A549 (cell line): ENCODE measurements around the gene CR1L. TPM values are rescaled to one million over a fixed set of nuclear protein-coding genes. Genes with fewer than 3 reads are reported as not detected.

Experiments used
- ATAC-seq, 2 experiments: fragments of 200-7000 bp in 1 of 2; fragments of >200 bp in 1 of 2; cut with Nextera tagmentation in 1 of 2; cut with Tn5 transposase in 1 of 2; 3 replicates each; pipeline versions ENCODE4 v1.8.0 to v1.9.1; 2018 to 2020; ENCODE audit warnings: mild to moderate bottlenecking in 1 of 2, moderate library complexity in 1 of 2
- CTCF ChIA-PET: fragments of 300-600 bp; sonication (Branson Sonifier 250); formaldehyde crosslinking; extraction: SDS; loops from one replicate; lab custom pipeline; 2021; ENCODE audit warnings: antibody characterized with exemption, inconsistent platforms; lab: Yijun Ruan, JAX
- POLR2A ChIA-PET: fragments of 350-600 bp; formaldehyde crosslinking; extraction: SDS; loops from one replicate; lab custom pipeline; 2021; ENCODE audit warnings: antibody characterized with exemption, inconsistent platforms; lab: Yijun Ruan, JAX
- DNase-seq, 2 experiments: peaks; one replicate each; pipeline versions ENCODE4 v3.0.0 to v3.0.0-alpha.2; 2011 to 2016; ENCODE audit warnings: low read depth in 1 of 2, low spot score in 1 of 2
- FAIRE-seq: peaks from 2 replicates; lab custom pipeline; 2011; peaks lifted over from hg19 to GRCh38; lab: Jason Lieb, UNC
- H3K27ac ChIP-seq, 2 experiments: fragments of >200 bp; sonication (Bioruptor Twin); formaldehyde crosslinking; 3 replicates each; pipeline ENCODE4 v1.5.1; 2016 to 2017
- H3K4me1 ChIP-seq: fragments of >200 bp; sonication (Bioruptor Twin); formaldehyde crosslinking; 3 replicates; pipeline ENCODE4 v1.6.1; 2016
- H3K4me2 ChIP-seq: fragments of >200 bp; sonication (Bioruptor Twin); formaldehyde crosslinking; 3 replicates; pipeline ENCODE4 v1.6.1; 2016
- H3K4me3 ChIP-seq: fragments of >200 bp; sonication (Bioruptor Twin); formaldehyde crosslinking; 3 replicates; pipeline ENCODE4 v1.5.1; 2016
- H3K9me3 ChIP-seq: fragments of >200 bp; sonication (Bioruptor Twin); formaldehyde crosslinking; 3 replicates; pipeline ENCODE4 v1.6.1; 2016
- BHLHE40 ChIP-seq: IDR thresholded peaks from 2 replicates; pipeline ENCODE4 v1.6.1; 2012; ENCODE audit warnings: low read depth, low read length, inconsistent platforms
- CHD4 ChIP-seq: fragments of 200-600 bp; sonication (generic); IDR thresholded peaks from 2 replicates; pipeline ENCODE4 v1.6.1; 2016; ENCODE audit warnings: antibody characterized with exemption, mild to moderate bottlenecking, borderline replicate concordance
- CTCF ChIP-seq: fragments of >200 bp; sonication (Bioruptor Twin); formaldehyde crosslinking; IDR thresholded peaks from 3 replicates; pipeline ENCODE4 v1.5.1; 2016
- EHF ChIP-seq: fragments of 250-450 bp; sonication (Bioruptor Pico); IDR thresholded peaks from 2 replicates; pipeline ENCODE4 v1.5.0; 2020; ENCODE audit warnings: mild to moderate bottlenecking
- HOXB13 ChIP-seq: fragments of 250-450 bp; sonication (Bioruptor Pico); IDR thresholded peaks from 2 replicates; pipeline ENCODE4 v1.5.0; 2020; ENCODE audit warnings: low read depth, mild to moderate bottlenecking, moderate library complexity
- JUN ChIP-seq, 2 experiments: fragments of >200 bp; sonication (Bioruptor Twin); formaldehyde crosslinking; IDR thresholded peaks; 2 replicates in 1 of 2; 3 replicates in 1 of 2; pipeline ENCODE4 v1.6.1; 2016 to 2017
- KDM5A ChIP-seq: fragments of 200-600 bp; sonication (generic); IDR thresholded peaks from 2 replicates; pipeline ENCODE4 v1.6.1; 2016; ENCODE audit warnings: antibody characterized with exemption, mild to moderate bottlenecking
- MAFK ChIP-seq: fragments of 450-650 bp; IDR thresholded peaks from 2 replicates; pipeline ENCODE4 v1.6.1; 2014; ENCODE audit not compliant: partially characterized antibody
- MAZ ChIP-seq: fragments of 150-350 bp; IDR thresholded peaks from 2 replicates; pipeline ENCODE4 v1.6.1; 2014; ENCODE audit warnings: antibody characterized with exemption, low read depth, low read length, borderline replicate concordance
- MYC ChIP-seq: IDR thresholded peaks from 2 replicates; pipeline ENCODE4 v1.6.1; 2012; ENCODE audit warnings: mild to moderate bottlenecking, inconsistent platforms, low read length, improper control_type of control experiment, borderline replicate concordance
- NFE2L2 ChIP-seq: fragments of 150-350 bp; conservative IDR thresholded peaks from 2 replicates; pipeline ENCODE4 v1.6.1; 2014; ENCODE audit warnings: low read length
- PHF8 ChIP-seq: fragments of 200-600 bp; sonication (generic); IDR thresholded peaks from 2 replicates; pipeline ENCODE4 v1.6.1; 2016; ENCODE audit warnings: low read depth, mild to moderate bottlenecking, antibody characterized with exemption, moderate library complexity, borderline replicate concordance
- POLR2A ChIP-seq: IDR thresholded peaks from 2 replicates; pipeline ENCODE4 v1.6.1; 2012; ENCODE audit warnings: mild to moderate bottlenecking, low read length
- POLR2AphosphoS2 ChIP-seq: conservative IDR thresholded peaks from 2 replicates; pipeline ENCODE4 v1.6.1; 2012; ENCODE audit warnings: low read length, improper control_type of control experiment, inconsistent platforms
- RARB ChIP-seq: fragments of 250-450 bp; sonication (Bioruptor Pico); IDR thresholded peaks from 2 replicates; pipeline ENCODE4 v1.8.0; 2021; ENCODE audit warnings: mild to moderate bottlenecking, moderate library complexity
- RCOR1 ChIP-seq: fragments of 150-350 bp; IDR thresholded peaks from 2 replicates; pipeline ENCODE4 v1.6.1; 2014; ENCODE audit warnings: antibody characterized with exemption, low read length, low read depth
- RNF2 ChIP-seq: fragments of 200-600 bp; sonication (generic); IDR thresholded peaks from 2 replicates; pipeline ENCODE4 v1.6.1; 2016; ENCODE audit warnings: low read depth, mild to moderate bottlenecking, antibody characterized with exemption, moderate library complexity, borderline replicate concordance
- SREBF2 ChIP-seq: fragments of 450-650 bp; IDR thresholded peaks from 2 replicates; pipeline ENCODE4 v1.6.1; 2014; ENCODE audit warnings: mild to moderate bottlenecking, moderate library complexity
- TFCP2L1 ChIP-seq: fragments of 250-450 bp; sonication (Bioruptor Pico); IDR thresholded peaks from 2 replicates; pipeline ENCODE4 v1.5.0; 2021; ENCODE audit warnings: mild to moderate bottlenecking
- USF2 ChIP-seq: fragments of 450-650 bp; IDR thresholded peaks from 2 replicates; pipeline ENCODE4 v1.6.1; 2014; ENCODE audit warnings: antibody characterized with exemption
- ZSCAN20 ChIP-seq: fragments of 250-450 bp; sonication (Bioruptor Pico); IDR thresholded peaks from 2 replicates; pipeline ENCODE4 v1.8.0; 2022; ENCODE audit warnings: mild to moderate bottlenecking, moderate library complexity
- WGBS: methylation state at CpG from one replicate; pipeline ENCODE4 v1.1.6; 2017; ENCODE audit errors: missing lambda C conversion rate; 5-methylcytosine and 5-hydroxymethylcytosine counted together
- polyA plus RNA-seq, 4 experiments: library from polyadenylated mRNA; depleted of rRNA in 3 of 4; stranded (reverse); fragments of >200 nt; fragmentation: RNase III in 1 of 4; extraction: RNeasy Plus Mini Kit Qiagen cat#74134 plus additional on column Dnase treatment in 1 of 4; gene quantifications; 2 replicates in 3 of 4; 3 replicates in 1 of 4; pipeline ENCODE4 v1.2.3, GENCODE V29; 2011 to 2017
- TF ChIP-seq, protein P1 (sequence below): fragments of 250-450 bp; sonication (Bioruptor Pico); IDR thresholded peaks from 2 replicates; pipeline ENCODE4 v1.5.0; 2021; ENCODE audit warnings: mild to moderate bottlenecking, moderate library complexity, borderline replicate concordance
- TF ChIP-seq, protein P2 (sequence below): fragments of 150-350 bp; IDR thresholded peaks from 2 replicates; pipeline ENCODE4 v1.6.1; 2014; ENCODE audit warnings: low read depth, mild to moderate bottlenecking, low read length
- TF ChIP-seq, protein P3 (sequence below): fragments of 200-600 bp; sonication (generic); IDR thresholded peaks from 2 replicates; pipeline ENCODE4 v1.6.1; 2016; ENCODE audit warnings: antibody characterized with exemption, mild to moderate bottlenecking, moderate library complexity
- TF ChIP-seq, protein P4 (sequence below): fragments of 250-450 bp; sonication (Bioruptor Pico); IDR thresholded peaks from 2 replicates; pipeline ENCODE4 v1.5.0; 2020; ENCODE audit warnings: low read depth, mild to moderate bottlenecking, moderate library complexity

Gene CR1L
- polyA plus RNA-seq, 2 of the 4 experiments (the other 2 are of a cell fraction): not detected

DNA sequence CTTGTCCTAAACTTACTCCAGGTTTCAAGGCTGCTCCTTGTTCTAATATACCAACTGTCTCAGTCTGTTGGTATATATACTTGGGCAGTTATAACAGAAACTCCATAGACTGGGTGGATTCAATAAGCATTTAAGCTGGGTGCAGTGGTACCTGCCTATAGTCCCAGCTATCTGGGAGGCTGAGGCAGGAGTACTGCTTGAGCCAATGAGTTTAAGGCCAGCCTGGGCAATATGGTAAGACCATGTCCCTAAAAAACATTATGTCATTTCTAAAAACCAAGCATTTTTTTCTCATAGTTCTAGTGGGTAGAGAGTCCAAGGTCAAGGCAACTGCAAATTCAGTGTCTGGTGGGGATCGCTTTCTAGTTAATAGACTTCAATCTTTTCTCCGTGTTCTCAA is 17.4 kb upstream of the CR1L start:
- ChIA-PET POLR2A (no interaction called here), CTCF (interaction anchor here (1.0 kb wide), 1 partner anchor 9 kb away, joined by 3 read pairs; no protein-coding TSS in a partner anchor)
- H3K4me3 ChIP-seq: no peak overlapping the region
- DNase-seq (no peak), FAIRE-seq (no peak), ATAC-seq (no peak)
- TF ChIP-seq, protein P1, sequence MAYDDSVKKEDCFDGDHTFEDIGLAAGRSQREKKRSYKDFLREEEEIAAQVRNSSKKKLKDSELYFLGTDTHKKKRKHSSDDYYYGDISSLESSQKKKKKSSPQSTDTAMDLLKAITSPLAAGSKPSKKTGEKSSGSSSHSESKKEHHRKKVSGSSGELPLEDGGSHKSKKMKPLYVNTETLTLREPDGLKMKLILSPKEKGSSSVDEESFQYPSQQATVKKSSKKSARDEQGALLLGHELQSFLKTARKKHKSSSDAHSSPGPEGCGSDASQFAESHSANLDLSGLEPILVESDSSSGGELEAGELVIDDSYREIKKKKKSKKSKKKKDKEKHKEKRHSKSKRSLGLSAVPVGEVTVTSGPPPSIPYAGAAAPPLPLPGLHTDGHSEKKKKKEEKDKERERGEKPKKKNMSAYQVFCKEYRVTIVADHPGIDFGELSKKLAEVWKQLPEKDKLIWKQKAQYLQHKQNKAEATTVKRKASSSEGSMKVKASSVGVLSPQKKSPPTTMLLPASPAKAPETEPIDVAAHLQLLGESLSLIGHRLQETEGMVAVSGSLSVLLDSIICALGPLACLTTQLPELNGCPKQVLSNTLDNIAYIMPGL (CRISPR knock-in tag): no peak
- TF ChIP-seq POLR2AphosphoS2 (no peak), MYC (no peak), USF2 (no peak), RNF2 (no peak)
- TF ChIP-seq, protein P2, sequence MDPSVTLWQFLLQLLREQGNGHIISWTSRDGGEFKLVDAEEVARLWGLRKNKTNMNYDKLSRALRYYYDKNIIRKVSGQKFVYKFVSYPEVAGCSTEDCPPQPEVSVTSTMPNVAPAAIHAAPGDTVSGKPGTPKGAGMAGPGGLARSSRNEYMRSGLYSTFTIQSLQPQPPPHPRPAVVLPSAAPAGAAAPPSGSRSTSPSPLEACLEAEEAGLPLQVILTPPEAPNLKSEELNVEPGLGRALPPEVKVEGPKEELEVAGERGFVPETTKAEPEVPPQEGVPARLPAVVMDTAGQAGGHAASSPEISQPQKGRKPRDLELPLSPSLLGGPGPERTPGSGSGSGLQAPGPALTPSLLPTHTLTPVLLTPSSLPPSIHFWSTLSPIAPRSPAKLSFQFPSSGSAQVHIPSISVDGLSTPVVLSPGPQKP: no peak
- WGBS: 83% methylated on average over 2 of the region's 2 CpGs
- H3K4me1 ChIP-seq: no peaks in the 10 kb centered on the region
- no peak overlapping the region for H3K4me2 ChIP-seq
- no peaks in the 10 kb centered on the region for H3K9me3 ChIP-seq
- H3K27ac ChIP-seq: no peak overlapping the region

- no peak for FAIRE-seq
- TF ChIP-seq, protein P1 (CRISPR knock-in tag): no peak
- TF ChIP-seq RCOR1 (no peak), MAZ (no peak), EHF (CRISPR knock-in tag) (no peak), BHLHE40 (no peak), POLR2A (no peak), SREBF2 (no peak), NFE2L2 (no peak), JUN (IDR thresholded peaks at IDR 0.05) (no peak), TFCP2L1 (CRISPR knock-in tag) (no peak), CTCF (no peak), CHD4 (no peak), PHF8 (no peak), HOXB13 (CRISPR knock-in tag) (no peak), KDM5A (no peak), ZSCAN20 (CRISPR knock-in tag) (no peak), MAFK (no peak), RARB (CRISPR knock-in tag) (no peak)
- TF ChIP-seq, protein P3, sequence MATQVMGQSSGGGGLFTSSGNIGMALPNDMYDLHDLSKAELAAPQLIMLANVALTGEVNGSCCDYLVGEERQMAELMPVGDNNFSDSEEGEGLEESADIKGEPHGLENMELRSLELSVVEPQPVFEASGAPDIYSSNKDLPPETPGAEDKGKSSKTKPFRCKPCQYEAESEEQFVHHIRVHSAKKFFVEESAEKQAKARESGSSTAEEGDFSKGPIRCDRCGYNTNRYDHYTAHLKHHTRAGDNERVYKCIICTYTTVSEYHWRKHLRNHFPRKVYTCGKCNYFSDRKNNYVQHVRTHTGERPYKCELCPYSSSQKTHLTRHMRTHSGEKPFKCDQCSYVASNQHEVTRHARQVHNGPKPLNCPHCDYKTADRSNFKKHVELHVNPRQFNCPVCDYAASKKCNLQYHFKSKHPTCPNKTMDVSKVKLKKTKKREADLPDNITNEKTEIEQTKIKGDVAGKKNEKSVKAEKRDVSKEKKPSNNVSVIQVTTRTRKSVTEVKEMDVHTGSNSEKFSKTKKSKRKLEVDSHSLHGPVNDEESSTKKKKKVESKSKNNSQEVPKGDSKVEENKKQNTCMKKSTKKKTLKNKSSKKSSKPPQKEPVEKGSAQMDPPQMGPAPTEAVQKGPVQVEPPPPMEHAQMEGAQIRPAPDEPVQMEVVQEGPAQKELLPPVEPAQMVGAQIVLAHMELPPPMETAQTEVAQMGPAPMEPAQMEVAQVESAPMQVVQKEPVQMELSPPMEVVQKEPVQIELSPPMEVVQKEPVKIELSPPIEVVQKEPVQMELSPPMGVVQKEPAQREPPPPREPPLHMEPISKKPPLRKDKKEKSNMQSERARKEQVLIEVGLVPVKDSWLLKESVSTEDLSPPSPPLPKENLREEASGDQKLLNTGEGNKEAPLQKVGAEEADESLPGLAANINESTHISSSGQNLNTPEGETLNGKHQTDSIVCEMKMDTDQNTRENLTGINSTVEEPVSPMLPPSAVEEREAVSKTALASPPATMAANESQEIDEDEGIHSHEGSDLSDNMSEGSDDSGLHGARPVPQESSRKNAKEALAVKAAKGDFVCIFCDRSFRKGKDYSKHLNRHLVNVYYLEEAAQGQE: no peak
- TF ChIP-seq, protein P4, sequence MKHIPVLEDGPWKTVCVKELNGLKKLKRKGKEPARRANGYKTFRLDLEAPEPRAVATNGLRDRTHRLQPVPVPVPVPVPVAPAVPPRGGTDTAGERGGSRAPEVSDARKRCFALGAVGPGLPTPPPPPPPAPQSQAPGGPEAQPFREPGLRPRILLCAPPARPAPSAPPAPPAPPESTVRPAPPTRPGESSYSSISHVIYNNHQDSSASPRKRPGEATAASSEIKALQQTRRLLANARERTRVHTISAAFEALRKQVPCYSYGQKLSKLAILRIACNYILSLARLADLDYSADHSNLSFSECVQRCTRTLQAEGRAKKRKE: no peak
- POLR2A ChIA-PET: no interaction called here
- Histone ChIP-seq H3K27ac (no peak overlapping the region), H3K9me3 (no peaks in the 10 kb centered on the region), H3K4me2 (no peak overlapping the region), H3K4me3 (no peak overlapping the region), H3K4me1 (no peaks in the 10 kb centered on the region)
- no peak for ATAC-seq
- WGBS: 45% methylated on average over 5 of the region's 5 CpGs
- DNase-seq: no peak
- CTCF ChIA-PET: interaction anchor here (1.0 kb wide), 1 partner anchor 17 kb away, joined by 3 read pairs; no protein-coding TSS in a partner anchor
These were observed 16.2 kb upstream of the CR1L start for GRCh38 chr1:207628776-207629175.
